ENCODE data around the gene EPHA3. TPM values are rescaled to one million over a fixed set of nuclear protein-coding genes. Genes with fewer than 3 reads are reported as not detected.

EPHA3 gene
- total and polyA plus RNA-seq, 2 of the 4 experiments (the other 2 are of a cell fraction) = 0.10 to 0.18 TPM

DNA sequence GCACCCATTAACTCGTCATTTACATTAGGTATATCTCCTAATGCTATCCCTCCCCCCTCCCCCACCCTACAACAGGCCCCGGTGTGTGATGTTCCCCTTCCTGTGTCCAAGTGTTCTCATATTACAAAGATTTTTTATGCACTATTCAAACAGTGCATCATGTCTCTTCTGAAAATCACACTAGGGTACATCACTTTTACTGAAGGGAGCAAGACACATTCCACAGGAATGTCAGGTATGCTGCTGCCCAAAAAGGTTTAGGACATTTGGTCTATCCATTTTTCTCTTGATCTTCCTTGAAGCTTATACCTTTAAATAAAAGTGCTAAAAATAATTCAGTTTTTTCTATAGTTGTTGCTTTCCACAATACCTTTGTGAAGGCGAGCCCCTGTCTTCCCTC lies 9.2 kb upstream of the EPHA3 start:
- Histone ChIP-seq H3K4me1 (ENCODE audit: control insufficient read depth, insufficient read depth, low read length) (no peaks in the 10 kb centered on the region), H3K27ac (ENCODE audit: insufficient read depth, low read length) (no peak overlapping the region), H3K36me3 (ENCODE audit: control insufficient read depth, insufficient read depth, low read length) (no peaks in the 10 kb centered on the region), H3K18ac (ENCODE audit: low read depth, low read length) (no peak overlapping the region), H3K4me3 (ENCODE audit: insufficient read depth, low read depth, low read length) (no peak overlapping the region), H4K91ac (ENCODE audit: insufficient read depth, low read depth, low read length) (no peak overlapping the region), H3K4ac (ENCODE audit: low read depth, low read length) (no peak overlapping the region), H4K20me1 (ENCODE audit: insufficient read depth, low read length) (no peaks in the 10 kb centered on the region), H2AK5ac (ENCODE audit: low read depth, low read length) (no peak overlapping the region), H3K14ac (replicated peaks; ENCODE audit: low read depth, low read length) (no peak overlapping the region), H2BK15ac (ENCODE audit: low read depth, low read length) (no peak overlapping the region), H2BK20ac (ENCODE audit: low read depth, low read length) (no peak overlapping the region), H2BK5ac (ENCODE audit: low read depth, low read length, poor library complexity, severe bottlenecking) (no peak overlapping the region), H3K9me3 (ENCODE audit: control insufficient read depth, insufficient read depth, low read length) (no peaks in the 10 kb centered on the region), H2AK9ac (replicated peaks; ENCODE audit: low read depth, low read length, poor library complexity) (no peak overlapping the region), H3K9ac (ENCODE audit: low read depth, low read length) (no peak overlapping the region), H3K27me3 (ENCODE audit: control insufficient read depth, insufficient read depth, low read length) (no peaks in the 10 kb centered on the region), H3K4me2 (ENCODE audit: low read depth, low read length) (no peak overlapping the region), H3K79me1 (ENCODE audit: low read depth in 1 of 2, low read length in 2 of 2) (no peaks in the 10 kb centered on the region), H2AFZ (replicated peaks; ENCODE audit: low read length, poor library complexity) (no peak overlapping the region), H4K8ac (ENCODE audit: low read depth in 2 of 2, low read length in 2 of 2) (no peak overlapping the region), H2BK120ac (ENCODE audit: low read depth, low read length) (no peak overlapping the region), H3K23ac (ENCODE audit: low read depth, low read length) (no peak overlapping the region), H3K56ac (ENCODE audit: extremely low read depth, insufficient read depth, low read length) (no peak overlapping the region), H4K5ac (ENCODE audit: low read depth, low read length) (no peak overlapping the region), H3K9me1 (ENCODE audit: insufficient read depth, low read length) (no peaks in the 10 kb centered on the region)
- ATAC-seq (ENCODE audit: low read depth) (no peak), DNase-seq (no peak)
- no CpG with 5 or more reads among the region's 3 CpGs for WGBS, 2 experiments (ENCODE audit: extremely low coverage in 2 of 2, insufficient read length in 1 of 2)
- dilution Hi-C loops (cut with HindIII; ENCODE audit: low sequenced_read_pairs, unreplicated experiment) = no loop called here
- ChIA-PET CTCF (interaction anchor here (0.6 kb wide), 1 partner anchor 51 kb away, joined by 3 read pairs; no protein-coding TSS in a partner anchor), POLR2A (ENCODE audit: unreplicated experiment) (no interaction called here)
- in situ Hi-C loops (cut with MboI; ENCODE audit: low sequenced_read_pairs) = loop anchor here (10.0 kb wide), 1 partner anchor 893 kb away; no protein-coding TSS in a partner anchor
- BruUV-seq (replicated peaks) = no TSS peak
- intact Hi-C loops (cut with micrococcal nuclease) = loop anchor here (2.0 to 10.0 kb wide), 4 partner anchors 256 to 896 kb away; no protein-coding TSS in a partner anchor
- no peak for TF ChIP-seq BHLHE40 (IDR thresholded peaks at IDR 0.05; ENCODE audit: low read depth, low read length)
- no peak for TF ChIP-seq CEBPB (IDR thresholded peaks at IDR 0.05; ENCODE audit: low read depth, low read length)
- TF ChIP-seq MAFK (IDR thresholded peaks at IDR 0.05; ENCODE audit: low read depth, low read length) = no peak
- TF ChIP-seq MXI1 (IDR thresholded peaks at IDR 0.05; ENCODE audit: borderline replicate concordance, low read depth, low read length) = no peak
- TF ChIP-seq, protein P1, sequence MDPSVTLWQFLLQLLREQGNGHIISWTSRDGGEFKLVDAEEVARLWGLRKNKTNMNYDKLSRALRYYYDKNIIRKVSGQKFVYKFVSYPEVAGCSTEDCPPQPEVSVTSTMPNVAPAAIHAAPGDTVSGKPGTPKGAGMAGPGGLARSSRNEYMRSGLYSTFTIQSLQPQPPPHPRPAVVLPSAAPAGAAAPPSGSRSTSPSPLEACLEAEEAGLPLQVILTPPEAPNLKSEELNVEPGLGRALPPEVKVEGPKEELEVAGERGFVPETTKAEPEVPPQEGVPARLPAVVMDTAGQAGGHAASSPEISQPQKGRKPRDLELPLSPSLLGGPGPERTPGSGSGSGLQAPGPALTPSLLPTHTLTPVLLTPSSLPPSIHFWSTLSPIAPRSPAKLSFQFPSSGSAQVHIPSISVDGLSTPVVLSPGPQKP (IDR thresholded peaks at IDR 0.05; ENCODE audit: borderline replicate concordance, low read depth, low read length) = no peak
- no peak for TF ChIP-seq MAZ (IDR thresholded peaks at IDR 0.05; ENCODE audit: borderline replicate concordance, low read depth, low read length)
- no peak for TF ChIP-seq RCOR1 (IDR thresholded peaks at IDR 0.05; ENCODE audit: insufficient replicate concordance, low read length)
- TF ChIP-seq, protein P2, sequence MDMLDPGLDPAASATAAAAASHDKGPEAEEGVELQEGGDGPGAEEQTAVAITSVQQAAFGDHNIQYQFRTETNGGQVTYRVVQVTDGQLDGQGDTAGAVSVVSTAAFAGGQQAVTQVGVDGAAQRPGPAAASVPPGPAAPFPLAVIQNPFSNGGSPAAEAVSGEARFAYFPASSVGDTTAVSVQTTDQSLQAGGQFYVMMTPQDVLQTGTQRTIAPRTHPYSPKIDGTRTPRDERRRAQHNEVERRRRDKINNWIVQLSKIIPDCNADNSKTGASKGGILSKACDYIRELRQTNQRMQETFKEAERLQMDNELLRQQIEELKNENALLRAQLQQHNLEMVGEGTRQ (IDR thresholded peaks at IDR 0.05; ENCODE audit: low read depth, low read length) = no peak
- TF ChIP-seq SMC3 (IDR thresholded peaks at IDR 0.05; ENCODE audit: low read depth, low read length) = no peak
- TF ChIP-seq RAD21 (IDR thresholded peaks at IDR 0.05; ENCODE audit: low read length) = no peak
- TF ChIP-seq POLR2A (IDR thresholded peaks at IDR 0.05; ENCODE audit: low read depth, low read length) = no peak
